GM12873 (cell line): ENCODE measurements around the gene ARPP21.

Source experiments
- CTCF ChIP-seq: IDR thresholded peaks from 2 replicates; pipeline ENCODE4 v1.5.1; 2012; ENCODE audit warnings: low read depth, mild to moderate bottlenecking, moderate library complexity, low read length, control low read depth; ENCODE audit not compliant: insufficient read depth; ENCODE audit errors: missing control alignments

ARPP21 gene

DNA sequence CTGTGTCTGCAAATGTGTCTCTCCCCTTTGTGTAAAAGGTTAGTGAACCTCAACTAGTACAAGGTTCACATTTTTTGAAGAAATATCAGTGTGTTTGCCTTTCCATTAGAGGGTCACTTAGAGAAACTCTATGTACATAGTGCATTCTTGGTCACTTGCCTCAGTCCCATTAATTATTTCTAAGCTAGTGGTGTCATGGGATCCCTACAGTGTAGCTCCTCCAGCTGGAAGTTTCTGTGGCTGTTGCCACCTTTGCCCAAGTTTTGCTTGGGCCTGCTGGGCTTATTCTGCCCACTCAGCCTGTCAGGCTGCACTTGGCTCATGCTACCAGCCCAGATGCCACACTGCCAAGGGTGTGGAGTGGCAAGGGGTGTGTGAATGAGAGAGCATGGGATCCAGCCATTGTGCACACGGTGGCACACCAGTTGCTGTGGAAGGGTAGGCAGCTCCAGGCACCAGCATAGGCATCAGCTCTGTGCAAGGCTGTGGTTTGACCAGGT, 161.7 kb downstream of the ARPP21 start:
- no peak for TF ChIP-seq CTCF

- no peak for TF ChIP-seq CTCF
Measured at GRCh38 chr3:35814531-35814930, 175.2 kb downstream of the ARPP21 start.

DNA sequence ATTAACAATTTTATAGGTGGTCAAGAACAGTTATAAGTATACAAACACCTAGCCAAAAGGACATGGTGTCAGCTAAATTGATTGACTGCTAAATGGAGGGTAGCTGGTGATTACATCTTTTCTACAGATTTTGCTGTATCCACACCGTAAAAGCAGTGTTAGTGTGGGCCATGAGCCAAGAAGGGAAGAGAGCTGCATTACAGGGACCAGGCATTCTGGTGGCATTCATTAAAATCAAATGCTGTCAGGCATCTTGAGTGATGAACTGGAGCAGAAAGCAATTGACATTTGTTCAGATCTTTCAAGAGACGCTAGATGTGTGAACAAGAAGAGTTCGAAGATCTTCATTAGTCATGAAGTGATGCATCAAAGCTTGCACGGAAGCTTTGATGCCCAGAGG, 177.9 kb downstream of the ARPP21 start:
- no peak for TF ChIP-seq CTCF

DNA sequence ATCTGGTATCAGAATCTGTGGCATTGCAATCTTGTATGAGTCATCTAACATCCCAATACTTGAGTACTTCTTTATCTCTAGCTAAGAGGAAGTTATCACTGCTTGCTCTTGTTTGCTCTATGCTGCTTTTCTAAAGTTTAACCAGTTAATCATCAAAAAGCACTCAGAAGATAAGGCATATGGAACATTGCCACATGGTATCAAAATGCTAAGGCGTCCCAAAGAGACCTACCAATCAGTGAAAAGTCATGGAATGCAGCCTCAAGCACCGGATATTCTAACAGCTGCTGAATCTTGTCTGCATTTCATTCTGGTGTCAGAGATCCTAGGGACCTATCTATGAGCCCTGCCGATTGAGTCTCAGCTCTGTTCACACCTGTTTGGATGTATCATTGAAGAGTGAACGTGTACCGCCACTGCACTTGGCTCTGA, 192.8 kb downstream of the ARPP21 start:
- no peak for TF ChIP-seq CTCF
